ENCODE data around the gene TRAPPC8. TPM values are rescaled to one million over a fixed set of nuclear protein-coding genes. Genes with fewer than 3 reads are reported as not detected.
"Not testable (repeated sequence)": the region's sequence is repeated elsewhere in the genome, so short reads cannot be mapped to it uniquely, and the experiment has no call there.

The TRAPPC8 gene
- total RNA-seq, 2 donors from 2014 or later, result 43.1 to 49.2 TPM

- Histone ChIP-seq H3K9me3 (no peaks in the 10 kb centered on the region), H3K9ac (ENCODE audit: low read depth in 2 of 2, low read length in 2 of 2) (no peak overlapping the region), H3K4me1 (no peaks in the 10 kb centered on the region), H3K27ac (no peak overlapping the region), H3K4me3 (no peak overlapping the region), H3K36me3 (peaks cover 3% of the 10 kb centered on the region), H3K27me3 (no peaks in the 10 kb centered on the region)
- intact Hi-C loops (cut with DNase I), result no loop called here
- DNase-seq, result no peak
- TF ChIP-seq CTCF (IDR thresholded peaks at IDR 0.05), result no peak
Observed at GRCh38 chr18:31929273-31929672, 13.7 kb downstream of the TRAPPC8 start.

- DNase-seq; H3K36me3 ChIP-seq; H3K27ac ChIP-seq; H3K4me1 ChIP-seq; H3K27me3 ChIP-seq; H3K9me3 ChIP-seq; H3K9ac ChIP-seq (ENCODE audit: low read depth in 2 of 2, low read length in 2 of 2); H3K4me3 ChIP-seq; intact Hi-C loops (cut with DNase I): not testable (repeated sequence)
Observed at GRCh38 chr18:31926988-31927387, 15.9 kb downstream of the TRAPPC8 start.

- no peaks in the 10 kb centered on the region for H3K27me3 ChIP-seq
- no peak overlapping the region for H3K9ac ChIP-seq (ENCODE audit: low read depth in 2 of 2, low read length in 2 of 2)
- H3K36me3 ChIP-seq, result no peaks in the 10 kb centered on the region
- no peak for TF ChIP-seq CTCF (IDR thresholded peaks at IDR 0.05)
- H3K27ac ChIP-seq, result no peak overlapping the region
- H3K4me3 ChIP-seq, result no peak overlapping the region
- no peaks in the 10 kb centered on the region for H3K9me3 ChIP-seq
- DNase-seq, result no peak
- intact Hi-C loops (cut with DNase I), result no loop called here
- H3K4me1 ChIP-seq, result no peaks in the 10 kb centered on the region
Observed at GRCh38 chr18:31920277-31920676, 22.7 kb downstream of the TRAPPC8 start.

- H3K9ac ChIP-seq (ENCODE audit: low read depth in 2 of 2, low read length in 2 of 2); H3K27ac ChIP-seq; H3K9me3 ChIP-seq; intact Hi-C loops (cut with DNase I); H3K27me3 ChIP-seq; DNase-seq; H3K4me3 ChIP-seq; H3K36me3 ChIP-seq; H3K4me1 ChIP-seq: not testable (repeated sequence)
Observed at GRCh38 chr18:31919366-31919765, 23.6 kb downstream of the TRAPPC8 start.

- no peak for TF ChIP-seq CTCF (IDR thresholded peaks at IDR 0.05)
- no peak overlapping the region for H3K27ac ChIP-seq
- no peak overlapping the region for H3K4me3 ChIP-seq
- DNase-seq, result no peak
- H3K4me1 ChIP-seq, result no peaks in the 10 kb centered on the region
- H3K9me3 ChIP-seq, result no peaks in the 10 kb centered on the region
- H3K36me3 ChIP-seq, result no peaks in the 10 kb centered on the region
- intact Hi-C loops (cut with DNase I), result no loop called here
- H3K9ac ChIP-seq (ENCODE audit: low read depth in 2 of 2, low read length in 2 of 2), result no peak overlapping the region
- no peaks in the 10 kb centered on the region for H3K27me3 ChIP-seq
Observed at GRCh38 chr18:31918733-31919132, 24.2 kb downstream of the TRAPPC8 start.

- no peak overlapping the region for H3K27ac ChIP-seq
- intact Hi-C loops (cut with DNase I), result no loop called here
- no peak for TF ChIP-seq CTCF (IDR thresholded peaks at IDR 0.05)
Observed at GRCh38 chr18:31901063-31901462, 41.9 kb downstream of the TRAPPC8 start.

GRCh38 chr18:31899771-31900170 is 43.2 kb downstream of the TRAPPC8 start:
- DNase-seq; H3K9ac ChIP-seq (ENCODE audit: low read depth in 2 of 2, low read length in 2 of 2); H3K9me3 ChIP-seq; H3K4me3 ChIP-seq; H3K36me3 ChIP-seq; H3K27me3 ChIP-seq; H3K27ac ChIP-seq; H3K4me1 ChIP-seq: not testable (repeated sequence)
- intact Hi-C loops (cut with DNase I), result loop anchor here (10.0 kb wide), 1 partner anchor 55 kb away; no protein-coding TSS in a partner anchor

More at GRCh38 chr18:31901063-31901462, 41.9 kb downstream of the TRAPPC8 start:
- Histone ChIP-seq H3K9me3 (no peaks in the 10 kb centered on the region), H3K36me3 (peaks cover 7% of the 10 kb centered on the region), H3K9ac (ENCODE audit: low read depth in 2 of 2, low read length in 2 of 2) (no peak overlapping the region), H3K27me3 (no peaks in the 10 kb centered on the region), H3K4me3 (no peak overlapping the region), H3K4me1 (no peaks in the 10 kb centered on the region)
- no peak for DNase-seq
